Mesenteric fat pad (tissue), 1 donor: Measurements from ENCODE around the gene SNX10. TPM values are rescaled to one million over a fixed set of nuclear protein-coding genes. Genes with fewer than 3 reads are reported as not detected.
"Not testable (repeated sequence)": the region's sequence is repeated elsewhere in the genome, so short reads cannot be mapped to it uniquely, and the experiment has no call there.

Experiments
- DNase-seq: peaks from one replicate; pipeline ENCODE4 v3.0.0-alpha.2; 2020; ENCODE audit warnings: low spot score
- long read RNA-seq: library from polyadenylated mRNA; unstranded; transcript quantifications from one replicate; pipeline ENCODE4 v2.0.0, GENCODE V29; 2020
- total RNA-seq: library from RNA; stranded (reverse); fragmentation: NEBNext Ultra II Directional; extraction: Animal tissue kit (Norgen Biotek cat#: 25700); gene quantifications from one replicate; pipeline ENCODE4 v1.2.1, GENCODE V29; 2021
- donor health status: DM: yes; HTN: yes; CAD: no.

SNX10 gene
- 52.8 TPM for total RNA-seq
- long read RNA-seq, transcript SNX10-202 (7 exons, 2,491 nt): minor isoform, 5 of 67 reads
- long read RNA-seq, transcript SNX10-201 (7 exons, 2,546 nt): major isoform, 43 of 67 reads
- long read RNA-seq, partial matches to known transcripts: 4 of 67 reads
- long read RNA-seq, other reads (novel, unspliced or antisense): 11 of 67 reads

GRCh38 chr7:26291699-26292538 is at the start of gene SNX10:
TSS of gene SNX10 (plus strand) at chr7:26291862. CDS start at chr7:26346443, 54,581 bp downstream.
- no peak for DNase-seq

GRCh38 chr7:26245150-26245549 is 46.5 kb upstream of the SNX10 start:
- DNase-seq: no peak

- no peak for DNase-seq
These were observed 41.4 kb upstream of the SNX10 start for GRCh38 chr7:26250239-26250638.

GRCh38 chr7:26261866-26262265 is 29.8 kb upstream of the SNX10 start:
- not testable (repeated sequence) for DNase-seq

- no peak for DNase-seq
These were observed 26.6 kb upstream of the SNX10 start for GRCh38 chr7:26265065-26265464.

- no peak for DNase-seq
These were observed 26.1 kb upstream of the SNX10 start for GRCh38 chr7:26265499-26266075.

GRCh38 chr7:26267601-26268166 is 24.0 kb upstream of the SNX10 start:
- no peak for DNase-seq

- no peak for DNase-seq
These were observed 16.4 kb upstream of the SNX10 start for GRCh38 chr7:26275213-26275612.

- DNase-seq: no peak
These were observed 12.9 kb upstream of the SNX10 start for GRCh38 chr7:26278770-26279169.

- DNase-seq: no peak
These were observed 12.3 kb upstream of the SNX10 start for GRCh38 chr7:26279405-26279804.

GRCh38 chr7:26280097-26280496 is 11.6 kb upstream of the SNX10 start:
- no peak for DNase-seq

- no peak for DNase-seq
These were observed 10.9 kb upstream of the SNX10 start for GRCh38 chr7:26280723-26281122.

GRCh38 chr7:26284477-26284876 is 7.2 kb upstream of the SNX10 start:
- DNase-seq: no peak

- DNase-seq: no peak
These were observed 6.5 kb upstream of the SNX10 start for GRCh38 chr7:26284995-26285632.

GRCh38 chr7:26286157-26286556 is 5.5 kb upstream of the SNX10 start:
- no peak for DNase-seq

GRCh38 chr7:26288126-26288525 is 3.5 kb upstream of the SNX10 start:
- not testable (repeated sequence) for DNase-seq

GRCh38 chr7:26291251-26291650 is 411 bp upstream of the SNX10 start:
- no peak for DNase-seq

- DNase-seq: no peak
These were observed 1.3 kb downstream of the SNX10 start for GRCh38 chr7:26292768-26293560.

GRCh38 chr7:26293569-26294308 is 2.1 kb downstream of the SNX10 start:
- no peak for DNase-seq

- DNase-seq: no peak
These were observed 3.4 kb downstream of the SNX10 start for GRCh38 chr7:26295015-26295414.
